GM18909 (cell line): Measurements from ENCODE around the gene PRKCZ.

Experiments
- ATAC-seq: cut with Tn5 transposase; IDR thresholded peaks from one replicate; pipeline ENCODE4 v1.9.1; 2021; ENCODE audit warnings: mild to moderate bottlenecking; ENCODE audit not compliant: unreplicated experiment, poor library complexity

The PRKCZ gene

DNA sequence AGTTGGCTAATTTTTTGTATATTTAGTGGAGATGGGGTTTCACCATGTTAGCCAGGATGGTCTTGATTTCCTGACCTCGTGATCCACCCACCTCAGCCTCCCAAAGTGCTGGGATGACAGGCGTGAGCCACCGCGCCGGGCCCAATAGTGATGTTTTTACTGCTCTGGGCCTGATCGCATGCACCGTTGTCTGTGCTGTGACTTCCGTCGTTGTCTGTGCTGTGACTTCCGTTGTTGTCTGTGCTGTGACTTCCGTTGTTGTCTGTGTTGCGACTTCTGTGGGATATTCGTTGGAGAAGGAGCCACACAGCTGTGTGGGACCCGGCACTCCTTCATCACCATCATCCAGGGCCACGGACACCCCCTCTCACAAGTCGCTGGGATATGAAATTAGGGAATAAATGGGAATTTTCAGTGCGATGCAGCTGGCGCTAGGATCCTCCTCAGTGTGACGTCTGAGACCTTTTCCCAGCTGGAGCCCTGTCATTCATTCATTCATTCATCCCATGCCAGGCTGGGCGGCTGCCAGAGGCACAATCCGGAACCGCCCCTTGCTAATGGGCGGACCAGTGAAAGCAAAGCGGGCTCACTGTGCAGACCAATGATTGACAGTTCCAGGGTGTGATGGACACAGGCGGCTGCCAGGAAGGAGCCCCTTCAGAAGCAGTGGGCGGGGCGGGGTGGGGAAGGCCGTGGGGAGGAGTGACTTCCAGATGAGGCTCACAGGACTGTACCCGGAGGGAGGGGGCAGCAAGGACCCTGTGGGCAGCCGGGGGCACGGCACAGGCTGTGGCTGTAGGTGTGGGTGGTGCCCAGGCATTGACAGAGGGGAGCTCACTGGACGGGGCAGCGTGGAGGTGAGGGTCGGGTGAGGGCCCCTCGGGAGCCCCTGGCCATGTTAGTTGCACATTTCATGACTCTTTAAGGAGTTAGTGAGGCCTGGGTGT lies 48.9 kb downstream of the PRKCZ start:
- ATAC-seq: no peak

DNA sequence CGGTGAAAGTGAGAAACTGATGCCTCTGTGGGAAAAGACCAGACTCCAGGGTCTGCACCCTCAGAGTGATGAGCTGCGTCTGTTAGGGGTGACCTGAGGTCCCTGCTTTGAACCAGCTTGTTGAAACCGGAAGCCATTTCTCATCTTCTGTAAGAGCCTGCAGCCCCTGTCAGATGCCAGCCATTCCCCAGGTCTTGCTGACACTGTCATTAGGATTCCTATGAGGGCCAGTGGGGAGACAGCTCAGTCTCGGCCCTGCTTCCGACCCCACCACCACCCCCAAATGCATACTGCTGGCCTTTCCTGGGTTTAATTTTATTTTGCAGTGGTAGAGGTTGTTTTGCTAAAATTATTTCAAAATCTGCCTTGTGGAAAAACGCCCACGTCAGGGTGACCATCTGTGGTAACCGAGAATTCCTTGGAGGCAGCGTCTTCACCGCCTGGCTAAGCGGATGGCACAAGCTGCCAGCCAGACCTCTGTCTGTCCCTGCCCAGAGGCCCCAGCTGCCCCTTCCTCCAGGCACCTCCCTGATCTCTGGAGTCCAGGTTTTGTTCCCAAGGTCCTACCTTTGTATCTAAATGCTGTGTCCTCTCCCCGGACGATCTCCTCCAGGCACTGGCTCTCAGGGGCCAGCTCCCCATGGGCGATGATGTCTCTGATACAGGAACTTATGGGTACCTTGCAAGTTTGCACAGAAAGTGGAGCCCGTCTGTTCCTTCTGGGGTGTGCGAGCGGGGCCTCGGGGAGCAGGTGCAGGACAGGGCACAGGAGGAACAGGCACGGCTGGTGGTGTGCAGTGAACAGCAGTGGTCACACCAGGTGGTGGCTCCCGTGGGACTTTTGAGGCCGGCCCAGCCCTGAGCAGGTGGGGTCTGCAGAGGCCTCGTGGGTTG lies 49.9 kb downstream of the PRKCZ start:
- no peak for ATAC-seq

DNA sequence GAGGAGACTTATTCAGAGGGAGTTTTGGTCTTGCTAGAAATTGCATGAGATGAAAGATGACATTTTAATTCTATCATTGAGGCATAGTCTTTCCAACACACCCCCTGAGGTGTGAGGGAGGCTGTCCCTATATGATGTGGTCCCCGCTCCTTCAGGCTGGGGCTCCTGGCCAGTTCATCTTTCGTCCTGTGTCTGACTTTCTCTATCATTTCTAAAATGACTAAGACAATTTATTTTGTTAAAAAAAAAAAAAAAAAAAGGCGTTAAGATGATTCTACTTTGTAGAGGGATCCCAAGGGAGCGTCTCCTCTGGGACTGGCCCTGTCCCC lies 50.5 kb downstream of the PRKCZ start:
- no peak for ATAC-seq

DNA sequence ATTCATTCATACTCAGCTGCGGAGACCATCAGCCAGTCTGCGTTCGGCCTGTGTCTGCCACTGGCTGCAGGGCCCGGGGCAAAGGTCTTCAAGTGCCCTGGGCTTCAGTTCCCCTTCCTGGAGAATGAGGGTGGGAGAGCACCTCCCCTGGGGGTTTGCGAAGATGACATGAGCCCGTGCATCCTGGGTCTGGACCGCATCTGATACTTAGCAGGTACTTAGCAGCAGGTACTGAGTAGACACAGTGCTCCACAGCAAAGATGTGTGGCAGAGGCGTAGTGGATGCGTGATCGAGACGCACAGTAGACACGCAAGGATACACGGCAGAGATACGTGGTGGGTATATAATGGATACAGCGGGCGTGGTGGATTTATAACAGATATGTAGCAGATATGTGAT lies 51.3 kb downstream of the PRKCZ start:
- ATAC-seq: no peak

DNA sequence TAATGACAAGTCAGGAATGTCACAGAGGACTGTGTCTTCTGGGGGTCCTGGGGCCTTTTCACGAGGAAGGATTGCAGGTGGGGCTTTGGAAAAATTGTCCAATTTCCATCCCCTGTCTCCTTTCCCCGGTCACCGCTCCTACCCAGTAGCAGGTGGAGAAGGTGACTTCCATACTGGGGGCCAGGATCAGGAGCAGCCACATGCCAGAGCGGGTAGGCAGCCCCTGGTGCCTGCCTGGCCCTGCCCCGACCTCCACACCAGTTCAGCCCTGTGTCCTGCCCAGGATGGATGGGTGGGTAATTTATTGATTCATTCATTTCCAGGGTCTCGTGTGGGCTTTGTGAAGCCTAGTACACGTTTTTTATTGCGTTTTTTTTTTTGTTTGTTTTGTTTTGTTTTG lies 51.7 kb downstream of the PRKCZ start:
- no peak for ATAC-seq

DNA sequence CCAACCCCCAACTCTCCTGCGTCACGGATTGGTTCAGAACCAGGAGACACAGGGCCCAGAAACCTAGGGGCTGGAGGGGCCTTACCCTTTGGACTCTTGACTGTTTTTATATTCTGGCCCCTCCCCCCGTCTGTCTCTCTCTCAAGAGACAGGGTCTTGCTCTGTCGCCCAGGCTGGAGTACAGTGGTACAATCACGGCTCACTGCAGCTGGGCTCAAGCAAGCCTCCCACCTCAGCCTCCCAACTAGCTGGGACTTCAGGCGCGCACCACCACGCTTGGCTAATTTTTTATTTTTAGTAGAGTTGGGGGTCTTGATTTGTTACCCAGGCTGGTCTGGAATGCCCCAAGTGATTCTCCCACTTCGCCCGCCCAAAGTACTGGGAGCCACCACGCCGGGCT lies 52.5 kb downstream of the PRKCZ start:
- no peak for ATAC-seq

DNA sequence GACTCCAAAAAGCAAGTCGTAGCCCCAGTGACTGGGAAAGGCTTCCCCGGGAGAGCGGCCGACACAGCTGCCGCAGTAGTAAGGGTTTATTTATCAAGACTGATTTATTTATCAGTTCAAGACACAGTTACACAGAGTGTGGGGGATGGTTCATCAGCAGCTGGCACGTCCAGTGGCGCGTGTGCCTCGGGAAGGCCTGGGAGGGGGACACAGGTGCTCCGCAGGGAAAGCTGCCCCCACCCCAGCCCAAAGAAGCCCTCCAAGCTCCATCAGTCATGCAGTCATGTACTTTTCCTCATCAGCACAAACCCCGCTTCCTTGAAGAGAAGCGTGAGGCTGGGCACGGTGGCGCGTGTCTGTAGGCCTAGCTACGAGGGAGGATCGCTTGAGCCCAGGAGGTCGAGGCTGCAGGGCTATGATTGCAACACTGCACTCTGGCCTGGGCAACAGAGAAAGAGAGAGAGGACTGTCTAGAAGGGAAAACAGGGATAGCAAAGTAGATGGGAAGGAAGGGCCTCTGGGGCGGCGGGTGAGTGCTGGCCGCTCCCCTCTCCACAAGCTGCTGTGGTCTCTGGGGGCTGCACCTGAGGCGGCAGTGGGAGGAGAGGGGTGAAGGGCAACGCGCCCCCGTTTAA lies 53.2 kb downstream of the PRKCZ start:
- ATAC-seq: no peak

DNA sequence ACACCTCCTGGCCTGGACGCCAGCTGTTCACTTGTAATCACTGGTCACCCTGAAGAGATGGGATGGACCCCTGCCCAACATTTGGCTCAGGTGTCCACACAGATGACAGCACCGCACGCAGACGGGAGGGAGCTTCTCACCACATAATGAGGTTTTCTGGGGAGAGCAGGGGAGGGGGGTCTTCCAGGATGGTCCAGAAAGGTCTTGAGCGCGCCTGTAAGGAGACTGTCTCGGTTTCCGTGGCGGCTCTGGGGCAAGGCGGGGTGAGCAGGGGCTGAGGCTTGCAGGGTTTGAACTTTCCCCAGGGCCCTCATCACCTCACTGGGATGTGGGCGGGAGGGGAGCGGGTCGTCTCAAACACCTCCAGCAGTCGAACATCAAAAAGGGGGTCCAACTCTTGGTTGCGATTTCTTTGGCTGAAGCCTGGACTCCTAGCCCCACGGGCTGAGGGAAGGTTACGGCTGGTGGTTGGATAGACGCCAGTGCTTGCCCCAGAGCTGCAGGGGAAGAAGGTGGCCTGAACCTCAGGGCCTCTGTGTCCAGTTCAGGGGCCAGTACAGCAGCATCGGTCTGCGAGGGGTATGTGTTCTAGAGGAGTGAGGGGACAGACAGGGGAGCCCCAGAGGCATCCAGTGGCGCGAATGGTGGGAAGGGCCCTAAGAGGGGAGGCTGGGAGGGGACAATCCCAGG lies 53.8 kb downstream of the PRKCZ start:
- ATAC-seq: no peak

DNA sequence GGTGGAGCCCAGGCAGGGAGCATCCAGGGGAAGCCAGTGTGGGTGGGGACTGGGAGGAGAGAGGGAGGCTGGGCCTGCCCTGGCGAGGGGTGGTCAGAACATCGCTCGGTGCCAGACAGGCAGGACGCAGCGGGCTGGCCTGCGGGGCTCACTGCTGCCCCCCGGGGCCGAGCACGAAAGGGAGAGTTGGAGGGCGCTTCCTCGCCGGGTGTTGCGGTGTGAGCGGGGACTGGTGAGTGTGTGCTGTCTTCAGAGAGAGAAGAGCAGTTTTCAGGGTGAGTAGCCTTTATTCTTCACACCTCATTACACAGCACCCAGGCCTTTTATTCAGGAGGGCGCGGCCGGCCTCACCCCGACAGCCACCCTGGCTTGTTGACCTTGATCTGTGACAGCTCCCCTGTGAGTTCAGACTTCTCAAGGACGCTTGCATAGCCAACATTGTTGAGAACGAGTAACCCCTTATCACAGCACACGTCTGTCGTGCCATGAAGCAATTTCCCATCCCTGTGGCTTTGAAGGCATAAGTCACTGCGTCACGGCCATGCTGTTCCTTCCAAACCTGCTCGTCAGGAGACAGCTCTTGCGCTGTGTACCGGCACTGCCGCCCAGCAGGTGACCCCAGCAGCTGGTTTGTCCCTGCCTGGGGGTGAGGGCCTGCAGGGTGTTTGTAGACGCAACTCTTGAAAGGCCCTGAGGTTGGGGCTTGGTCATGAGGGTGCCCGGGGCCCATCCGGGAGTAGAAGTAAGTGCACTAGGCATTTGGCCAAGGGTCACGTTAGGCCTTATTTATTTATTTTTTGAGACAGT lies 54.6 kb downstream of the PRKCZ start:
- ATAC-seq: no peak

DNA sequence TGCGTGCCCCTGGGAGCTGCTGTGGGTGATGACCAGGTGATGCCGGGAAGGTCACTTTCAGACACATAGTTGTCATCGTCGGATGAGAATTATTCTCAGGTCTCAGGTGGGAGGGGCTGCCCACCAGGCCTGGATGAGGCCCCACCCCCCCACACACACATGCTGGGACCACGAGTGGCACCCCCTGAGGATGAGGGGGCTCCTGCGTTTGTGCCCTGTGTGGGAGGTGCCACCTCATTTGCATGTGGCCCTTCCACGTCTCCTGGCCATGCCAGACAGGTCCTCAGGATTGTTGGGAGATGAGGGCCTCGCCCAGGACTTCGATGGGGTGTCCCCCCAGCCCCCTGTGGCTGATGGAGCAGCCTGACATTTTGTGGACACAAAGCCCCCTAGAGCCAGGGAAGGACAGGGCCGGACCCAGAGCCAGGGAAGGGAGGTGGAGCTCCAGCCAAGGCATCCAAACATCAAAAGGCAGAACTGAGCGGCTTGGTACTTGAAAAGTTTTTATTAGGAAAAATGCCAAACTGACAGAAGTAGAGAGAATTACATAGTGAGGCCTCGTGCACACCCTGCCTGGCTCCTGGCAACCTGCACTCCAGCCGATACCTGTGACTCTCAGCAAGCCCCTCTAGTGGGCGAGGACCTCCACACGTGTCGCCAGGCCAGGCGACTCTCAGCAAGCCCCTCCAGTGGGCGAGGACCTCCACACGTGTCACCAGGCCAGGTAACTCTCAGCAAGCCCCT lies 55.7 kb downstream of the PRKCZ start:
- ATAC-seq: no peak

DNA sequence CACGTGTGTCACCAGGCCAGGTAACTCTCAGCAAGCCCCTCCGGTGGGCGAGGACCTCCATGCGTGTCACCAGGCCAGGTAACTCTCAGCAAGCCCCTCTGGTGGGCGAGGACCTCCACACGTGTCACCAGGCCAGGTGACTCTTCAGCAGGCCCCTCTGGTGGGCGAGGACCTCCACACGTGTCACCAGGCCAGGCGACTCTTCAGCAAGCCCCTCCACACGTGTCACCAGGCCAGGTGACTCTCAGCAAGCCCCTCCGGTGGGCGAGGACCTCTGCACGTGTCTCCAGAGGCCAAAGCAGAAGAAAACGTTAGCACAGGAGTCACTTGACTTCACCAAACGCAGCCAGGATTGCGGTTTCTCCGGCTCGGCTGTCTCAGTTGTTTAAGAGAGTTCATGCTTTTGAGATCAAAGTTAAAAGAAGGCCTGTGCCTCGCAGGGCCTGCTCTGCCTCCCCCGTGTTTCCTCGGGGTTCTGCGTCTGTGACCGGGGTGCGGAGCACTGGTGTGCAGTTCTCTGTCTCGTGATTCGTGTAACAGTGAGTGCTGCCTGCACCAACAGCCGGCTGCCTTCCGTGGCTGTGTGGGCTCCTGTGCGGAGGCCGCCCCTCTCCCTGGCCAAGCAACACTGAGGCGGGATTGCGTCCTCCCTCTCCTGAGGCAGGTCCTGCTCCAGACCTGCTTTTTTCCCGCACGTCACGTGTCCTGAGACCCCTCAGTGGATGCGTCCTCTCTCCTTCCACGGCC lies 56.6 kb downstream of the PRKCZ start:
- ATAC-seq: no peak

DNA sequence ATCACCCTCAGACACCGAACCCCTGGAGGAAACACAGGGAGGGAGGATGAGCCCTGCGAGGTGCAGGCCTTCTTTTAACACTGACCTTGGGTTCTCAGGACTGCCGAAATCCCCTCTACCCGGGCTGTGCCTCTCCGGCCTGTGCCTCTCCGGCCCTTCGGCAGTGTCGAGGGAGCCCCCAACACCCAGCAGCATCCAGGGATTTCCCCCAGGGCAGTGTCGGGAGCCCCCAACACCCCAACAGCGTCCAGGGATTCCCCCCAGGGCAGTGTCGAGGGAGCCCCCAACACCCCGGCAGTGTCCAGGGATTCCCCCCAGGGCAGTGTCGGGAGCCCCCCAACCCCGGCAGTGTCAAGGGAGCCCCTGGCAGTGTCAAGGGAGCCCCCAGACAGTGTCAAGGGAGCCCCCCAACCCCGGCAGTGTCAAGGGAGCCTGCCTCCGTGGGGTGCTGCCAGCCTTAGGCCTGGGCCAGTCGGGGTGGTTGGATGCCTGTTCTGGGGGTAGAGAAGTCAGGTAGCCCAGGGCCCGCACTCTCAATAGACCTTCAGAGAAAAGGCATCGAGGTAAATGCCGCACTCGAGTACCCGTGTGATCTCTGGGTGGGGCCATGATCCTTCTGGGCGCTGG lies 57.5 kb downstream of the PRKCZ start:
- no peak for ATAC-seq

DNA sequence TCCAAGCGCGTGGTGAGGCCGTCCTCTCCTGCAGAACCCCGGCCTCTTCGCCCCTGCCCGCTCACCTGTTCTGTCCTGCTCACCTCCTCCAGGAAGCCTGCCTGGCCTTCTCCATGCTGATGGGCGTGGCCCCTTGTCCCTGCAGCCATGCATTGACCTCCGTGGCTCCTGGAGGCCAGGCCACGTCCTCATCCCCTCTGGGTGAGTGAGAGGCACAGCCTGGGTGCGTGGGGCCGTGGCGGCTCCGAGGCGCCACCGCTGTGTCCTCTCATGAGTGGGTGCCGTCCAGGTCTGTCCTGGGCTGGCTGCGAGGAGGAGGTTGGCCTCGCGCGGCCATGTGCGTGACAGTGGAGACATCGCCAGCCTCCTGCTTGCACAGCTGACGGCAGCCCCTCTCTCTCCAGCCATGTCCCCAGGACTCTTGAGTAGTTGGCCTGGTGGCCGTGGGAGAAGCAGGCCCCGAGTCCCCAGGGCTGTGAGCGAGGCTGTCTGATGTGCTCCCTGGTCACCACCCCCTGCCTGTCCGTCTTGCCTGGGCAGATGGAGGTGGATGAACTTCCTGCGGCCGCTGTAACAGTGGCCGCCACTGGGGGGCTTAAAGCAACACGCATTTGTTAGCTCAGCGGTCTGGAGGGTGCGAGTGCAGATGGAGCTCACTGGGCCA lies 58.1 kb downstream of the PRKCZ start:
- ATAC-seq: no peak

DNA sequence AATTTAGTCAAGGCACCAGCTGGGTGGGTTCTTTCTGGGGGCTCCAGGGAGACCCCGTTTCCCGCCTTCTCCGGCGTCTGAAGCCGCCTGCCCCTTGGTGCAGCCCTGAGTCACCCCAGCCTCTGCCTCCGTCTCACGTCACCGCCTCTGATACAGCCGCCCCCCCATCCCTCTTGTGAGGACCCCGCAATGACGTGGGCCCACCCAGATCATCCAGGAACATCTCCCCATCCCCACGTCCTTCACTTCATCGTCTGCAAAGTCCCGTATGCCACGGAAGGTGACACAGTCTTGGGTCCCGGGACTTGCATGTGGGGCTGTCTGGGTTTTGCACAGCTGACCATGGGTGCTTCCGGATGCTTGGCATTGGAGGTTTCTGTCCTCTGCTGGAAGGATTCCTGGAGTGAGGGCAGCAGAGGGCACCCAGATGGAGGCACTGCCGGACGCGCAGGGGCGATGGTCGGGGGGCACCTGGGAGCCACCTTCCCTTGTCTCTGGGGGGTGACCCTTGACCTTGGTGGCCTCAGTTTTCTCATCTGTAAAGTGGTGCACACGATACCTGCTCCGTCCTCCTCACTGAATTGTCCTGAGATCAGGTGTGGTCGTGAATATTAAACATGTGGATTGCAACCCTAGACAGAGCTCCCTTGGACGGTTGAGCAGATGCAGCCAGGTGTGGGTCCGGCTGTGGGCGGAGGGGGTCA lies 58.8 kb downstream of the PRKCZ start:
- ATAC-seq: no peak

DNA sequence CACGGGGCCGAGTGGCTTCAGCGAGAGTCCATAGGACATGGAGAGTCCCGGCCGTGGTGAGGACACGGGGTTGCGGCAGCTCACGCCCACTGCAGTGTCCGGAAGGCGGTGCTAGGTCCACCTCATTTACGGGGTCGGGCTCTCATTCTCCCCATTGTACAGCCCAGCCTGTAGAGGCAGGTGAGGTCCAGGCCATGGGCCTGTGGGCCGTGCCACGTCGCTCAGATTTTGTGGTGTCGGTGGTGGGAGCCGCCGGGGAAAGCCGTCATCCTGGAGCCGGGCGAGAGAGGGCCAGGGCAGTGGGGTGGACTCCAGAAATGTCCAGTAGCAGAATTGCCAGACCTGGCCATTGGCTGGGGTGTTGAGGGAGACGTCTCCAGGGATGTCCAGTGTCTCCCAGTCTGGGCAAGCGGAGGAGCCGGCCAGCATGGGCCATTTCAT lies 59.4 kb downstream of the PRKCZ start:
- no peak for ATAC-seq

DNA sequence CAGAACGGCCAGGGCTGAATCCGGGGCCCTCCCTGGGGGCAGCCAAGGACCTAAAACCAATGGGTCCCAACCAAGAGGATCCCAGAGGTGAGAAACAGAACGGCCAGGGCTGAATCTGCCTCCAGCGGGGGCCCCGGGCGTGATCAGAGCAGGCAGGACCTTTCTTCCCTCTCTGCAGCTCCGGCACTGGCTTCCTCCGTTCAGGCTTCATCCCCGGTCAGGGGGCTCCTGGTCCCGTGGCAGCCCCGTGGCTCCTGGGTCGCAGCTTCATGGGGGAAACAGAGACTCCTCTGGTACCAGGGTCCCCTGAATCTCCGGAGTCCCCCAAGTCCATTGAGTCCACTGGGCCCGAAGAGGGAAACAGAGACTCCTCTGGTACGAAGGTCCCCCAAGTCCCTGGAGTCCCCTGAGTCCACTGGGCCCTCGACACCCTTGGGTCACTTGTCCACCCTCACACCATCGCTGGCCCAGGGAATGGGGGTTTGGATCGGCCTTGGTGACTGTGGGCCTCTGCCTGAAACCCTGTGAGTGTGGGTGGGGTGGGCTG lies 60.1 kb downstream of the PRKCZ start:
- ATAC-seq: no peak
